Measurements from ENCODE around the gene MED25. TPM values are rescaled to one million over a fixed set of nuclear protein-coding genes. Genes with fewer than 3 reads are reported as not detected.

Gene MED25
- total and polyA plus RNA-seq, 2 experiments from 2014 or later: 29.6 to 83.9 TPM

DNA sequence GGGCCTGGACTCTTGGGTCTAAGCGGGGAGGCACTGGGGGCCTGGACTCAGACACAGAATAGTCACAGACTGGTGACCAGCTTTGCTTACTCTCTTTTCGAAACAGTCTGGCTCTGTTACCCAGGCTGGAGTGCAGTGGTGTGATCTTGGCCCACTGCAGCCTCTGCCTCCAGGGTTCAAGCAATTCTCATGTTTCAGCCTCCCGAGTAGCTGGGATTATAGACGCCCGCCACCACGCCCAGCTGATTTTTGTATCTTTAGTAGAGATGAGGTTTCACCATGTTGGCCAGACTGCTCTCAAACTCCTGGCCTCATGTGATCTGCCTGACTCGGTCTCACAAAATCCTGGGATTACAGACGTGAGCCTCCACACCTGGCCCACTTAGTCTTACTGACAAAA, 11.1 kb downstream of the MED25 start:
- H3K36me3 ChIP-seq (replicated peaks; ENCODE audit: insufficient read depth, low read depth): no peaks in the 10 kb centered on the region

GRCh38 chr19:49829721-49830120, 11.6 kb downstream of the MED25 start:
- Histone ChIP-seq H4K20me1 (ENCODE audit: insufficient read depth, poor library complexity, severe bottlenecking) (peaks cover 26% of the 10 kb centered on the region), H3K36me3 (replicated peaks; ENCODE audit: insufficient read depth, low read depth) (no peaks in the 10 kb centered on the region), H3K27me3 (no peaks in the 10 kb centered on the region), H3K4me3 (no peak overlapping the region), H3K9me3 (ENCODE audit: low read depth) (no peaks in the 10 kb centered on the region), H2AFZ (no peak overlapping the region), H3K4me1 (ENCODE audit: insufficient read depth) (no peaks in the 10 kb centered on the region), H3K79me2 (peaks cover 28% of the 10 kb centered on the region), H3K9me2 (replicated peaks; ENCODE audit: insufficient read depth) (no peaks in the 10 kb centered on the region), H3K27ac (no peak overlapping the region), H3K4me2 (no peak overlapping the region)
- 96% methylated on average over 17 of the region's 18 CpGs for whole genome bisulfite sequencing (ENCODE audit: low lambda C conversion rate, missing lambda C conversion rate)
- no peak for TF ChIP-seq EZH2 (IDR thresholded peaks at IDR 0.05; ENCODE audit: borderline replicate concordance)
- TF ChIP-seq EZH2phosphoT487 (IDR thresholded peaks at IDR 0.05; ENCODE audit: low read depth, severe bottlenecking, unreplicated experiment): no peak
- TF ChIP-seq CTCF (IDR thresholded peaks at IDR 0.05; ENCODE audit: poor library complexity): no peak
- DNase-seq (ENCODE audit: low spot score): no peak

More for the DNA sequence above, 11.1 kb downstream of the MED25 start:
- Histone ChIP-seq H3K9me3 (ENCODE audit: low read depth) (no peaks in the 10 kb centered on the region), H2AFZ (no peak overlapping the region), H3K4me1 (ENCODE audit: insufficient read depth) (no peaks in the 10 kb centered on the region), H3K79me2 (peaks cover 34% of the 10 kb centered on the region), H4K20me1 (ENCODE audit: insufficient read depth, poor library complexity, severe bottlenecking) (peaks cover 26% of the 10 kb centered on the region), H3K9me2 (replicated peaks; ENCODE audit: insufficient read depth) (no peaks in the 10 kb centered on the region), H3K27ac (no peak overlapping the region), H3K4me3 (no peak overlapping the region), H3K4me2 (no peak overlapping the region), H3K27me3 (no peaks in the 10 kb centered on the region)
- 91% methylated on average over 8 of the region's 8 CpGs for WGBS (ENCODE audit: low lambda C conversion rate, missing lambda C conversion rate)
- DNase-seq (ENCODE audit: low spot score): no peak
- TF ChIP-seq EZH2phosphoT487 (IDR thresholded peaks at IDR 0.05; ENCODE audit: low read depth, severe bottlenecking, unreplicated experiment): no peak
- no peak for TF ChIP-seq EZH2 (IDR thresholded peaks at IDR 0.05; ENCODE audit: borderline replicate concordance)
- no peak for TF ChIP-seq CTCF (IDR thresholded peaks at IDR 0.05; ENCODE audit: poor library complexity)

GRCh38 chr19:49830766-49831165, 12.7 kb downstream of the MED25 start:
- H3K36me3 ChIP-seq (replicated peaks; ENCODE audit: insufficient read depth, low read depth): no peaks in the 10 kb centered on the region
- TF ChIP-seq CTCF (IDR thresholded peaks at IDR 0.05; ENCODE audit: poor library complexity) (no peak), EZH2phosphoT487 (IDR thresholded peaks at IDR 0.05; ENCODE audit: low read depth, severe bottlenecking, unreplicated experiment) (no peak), EZH2 (IDR thresholded peaks at IDR 0.05; ENCODE audit: borderline replicate concordance) (no peak)

GRCh38 chr19:49831592-49831991, 13.5 kb downstream of the MED25 start:
- Histone ChIP-seq H4K20me1 (ENCODE audit: insufficient read depth, poor library complexity, severe bottlenecking) (peaks cover 14% of the 10 kb centered on the region), H2AFZ (no peak overlapping the region), H3K27ac (no peak overlapping the region), H3K9me2 (replicated peaks; ENCODE audit: insufficient read depth) (no peaks in the 10 kb centered on the region), H3K4me3 (no peak overlapping the region), H3K36me3 (replicated peaks; ENCODE audit: insufficient read depth, low read depth) (no peaks in the 10 kb centered on the region), H3K4me1 (ENCODE audit: insufficient read depth) (no peaks in the 10 kb centered on the region), H3K27me3 (no peaks in the 10 kb centered on the region), H3K4me2 (no peak overlapping the region), H3K9me3 (ENCODE audit: low read depth) (no peaks in the 10 kb centered on the region), H3K79me2 (peaks cover 10% of the 10 kb centered on the region)
- DNase-seq (ENCODE audit: low spot score): no peak
- 98% methylated on average over 8 of the region's 8 CpGs for WGBS (ENCODE audit: low lambda C conversion rate, missing lambda C conversion rate)
- no peak for TF ChIP-seq CTCF (IDR thresholded peaks at IDR 0.05; ENCODE audit: poor library complexity)
- TF ChIP-seq EZH2phosphoT487 (IDR thresholded peaks at IDR 0.05; ENCODE audit: low read depth, severe bottlenecking, unreplicated experiment): no peak
- TF ChIP-seq EZH2 (IDR thresholded peaks at IDR 0.05; ENCODE audit: borderline replicate concordance): no peak

More at GRCh38 chr19:49830766-49831165, 12.7 kb downstream of the MED25 start:
- Histone ChIP-seq H3K27me3 (no peaks in the 10 kb centered on the region), H3K79me2 (peaks cover 18% of the 10 kb centered on the region), H2AFZ (no peak overlapping the region), H3K9me2 (replicated peaks; ENCODE audit: insufficient read depth) (no peaks in the 10 kb centered on the region), H4K20me1 (ENCODE audit: insufficient read depth, poor library complexity, severe bottlenecking) (peaks cover 21% of the 10 kb centered on the region), H3K27ac (no peak overlapping the region), H3K4me1 (ENCODE audit: insufficient read depth) (no peaks in the 10 kb centered on the region), H3K4me2 (no peak overlapping the region), H3K4me3 (no peak overlapping the region), H3K9me3 (ENCODE audit: low read depth) (no peaks in the 10 kb centered on the region)
- DNase-seq (ENCODE audit: low spot score): no peak
- WGBS (ENCODE audit: low lambda C conversion rate, missing lambda C conversion rate): 98% methylated on average over 12 of the region's 12 CpGs

Measured in hepatocyte (in vitro differentiated cells).